Suppressor macrophage (primary cell): ENCODE results near the gene PKNOX1.
"Not testable (repeated sequence)": the region's sequence is repeated elsewhere in the genome, so short reads cannot be mapped to it uniquely, and the experiment has no call there.

ENCODE experiments used
- DNase-seq, 4 experiments: peaks; one replicate each; pipeline ENCODE4 v3.0.0-alpha.2; 2020 to 2022

The PKNOX1 gene

DNA sequence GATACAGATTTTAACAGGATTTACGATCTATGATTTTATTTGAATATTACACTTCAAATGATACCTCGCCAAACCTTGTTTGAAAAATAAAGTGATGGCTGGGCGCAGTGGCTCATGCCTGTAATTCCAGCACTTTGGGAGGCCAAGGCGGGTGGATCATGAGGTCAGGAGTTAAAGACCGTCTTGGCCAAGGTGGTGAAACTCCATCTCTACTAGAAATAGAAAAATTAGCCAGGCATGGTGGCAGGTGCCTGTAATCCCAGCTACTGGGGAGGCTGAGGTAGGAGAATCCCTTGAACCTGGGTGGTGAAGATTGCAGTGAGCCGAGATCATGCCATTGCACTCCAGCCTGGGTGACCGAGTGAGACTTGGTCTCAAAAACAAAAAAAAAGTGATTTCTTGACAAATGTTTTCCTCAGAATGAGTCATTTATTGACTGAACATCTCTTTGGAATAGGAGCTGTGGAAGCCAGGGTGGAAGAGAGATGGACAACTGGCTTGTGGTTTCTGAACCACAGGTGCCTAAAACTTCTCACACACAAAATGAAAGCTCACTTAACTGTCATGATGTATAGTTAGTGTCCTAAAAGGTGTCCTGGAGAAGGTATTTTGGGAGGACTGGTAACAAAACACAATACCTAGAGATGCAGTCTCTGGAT is 11.9 kb downstream of the PKNOX1 start:
- DNase-seq: no peak

DNA sequence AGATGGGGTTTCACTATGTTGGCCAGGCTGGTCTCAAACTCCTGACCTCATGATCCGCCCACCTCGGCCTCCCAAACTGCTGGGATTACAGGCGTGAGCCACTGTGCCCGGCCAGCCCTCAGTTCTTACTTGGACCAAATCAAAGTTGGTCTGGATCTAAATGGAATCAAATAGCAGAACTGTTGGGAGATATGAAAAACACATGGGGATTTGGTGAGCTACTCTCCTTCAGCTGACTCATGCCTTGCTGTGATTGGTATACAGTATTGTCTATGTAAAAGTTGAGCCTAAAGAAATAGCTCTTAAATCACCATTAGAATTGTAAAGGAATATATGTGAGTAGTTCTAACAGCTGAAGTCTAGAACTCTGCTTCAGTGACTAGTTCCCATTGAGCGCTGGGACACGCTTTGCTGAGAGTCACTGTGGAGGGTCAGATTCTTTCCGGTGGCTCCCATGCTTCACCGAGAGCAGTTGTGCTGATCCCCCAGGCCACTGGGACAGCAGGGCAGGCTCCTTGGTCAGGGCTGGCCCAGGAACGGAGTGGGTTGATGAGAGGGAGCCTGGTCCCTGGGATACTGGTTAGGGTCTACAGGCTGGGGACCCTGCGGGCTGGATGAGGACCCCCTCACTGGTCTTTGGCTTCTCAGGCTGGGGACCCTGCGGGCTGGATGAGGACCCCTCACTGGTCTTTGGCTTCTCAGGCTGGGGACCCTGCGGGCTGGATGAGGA is 14.0 kb downstream of the PKNOX1 start:
- no peak for DNase-seq

DNA sequence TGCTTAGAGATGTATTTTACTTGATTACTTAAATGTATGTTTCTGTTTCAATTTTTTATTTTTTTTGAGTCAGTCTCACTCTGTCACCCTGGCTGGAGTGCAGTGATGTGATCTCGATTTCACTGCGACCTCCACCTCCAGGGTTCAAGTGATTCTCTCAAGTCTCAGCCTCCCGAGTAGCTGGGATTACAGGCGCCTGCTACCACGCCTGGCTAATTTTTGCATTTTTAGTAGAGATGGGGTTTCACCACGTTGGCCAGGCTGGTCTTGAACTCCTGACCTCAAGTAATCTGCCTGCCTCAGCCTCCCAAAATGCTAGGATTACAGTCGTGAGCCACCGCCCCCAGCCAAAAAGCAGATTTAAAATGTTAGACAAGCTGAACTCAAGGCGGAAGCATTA is 15.0 kb downstream of the PKNOX1 start:
- not testable (repeated sequence) for DNase-seq

DNA sequence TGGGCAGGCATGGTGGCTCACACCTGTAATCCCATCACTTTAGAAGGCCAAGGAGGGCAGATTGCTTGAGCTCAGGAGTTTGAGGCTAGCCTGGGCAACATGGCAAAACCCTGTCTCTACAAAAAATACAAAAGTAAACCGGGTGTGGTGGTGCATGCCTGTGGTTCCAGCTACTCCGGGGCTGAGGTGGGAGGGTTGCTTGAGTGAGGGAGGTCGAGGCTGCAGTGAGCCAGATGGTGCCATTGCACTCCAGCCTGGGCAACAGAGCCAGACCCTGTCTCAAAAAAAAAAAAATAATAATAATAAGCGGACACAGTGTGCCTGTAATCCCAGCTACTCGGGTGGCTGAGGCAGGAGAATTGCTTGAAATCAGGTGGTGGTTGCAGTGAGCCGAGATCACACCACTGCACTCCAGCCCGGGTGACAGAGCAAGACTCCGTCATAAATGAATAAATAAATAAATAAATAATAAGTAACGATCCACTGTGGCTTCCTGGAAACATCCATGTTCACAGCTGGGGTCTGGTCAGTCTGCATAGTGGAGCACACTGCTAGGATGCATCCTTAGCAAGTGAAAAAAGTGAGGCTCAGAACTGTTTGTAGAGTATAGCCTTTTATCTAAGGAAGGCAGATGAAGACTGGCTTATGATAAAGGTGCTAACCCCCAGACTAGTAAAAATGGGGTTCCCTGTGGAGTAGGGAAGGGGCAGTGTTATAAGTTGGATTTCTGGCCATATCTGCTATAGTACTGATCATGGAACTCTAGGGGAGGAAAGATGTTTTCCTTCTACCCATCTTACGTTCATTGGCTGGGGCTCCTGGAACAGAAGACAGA is 15.7 kb downstream of the PKNOX1 start:
- DNase-seq: no peak

DNA sequence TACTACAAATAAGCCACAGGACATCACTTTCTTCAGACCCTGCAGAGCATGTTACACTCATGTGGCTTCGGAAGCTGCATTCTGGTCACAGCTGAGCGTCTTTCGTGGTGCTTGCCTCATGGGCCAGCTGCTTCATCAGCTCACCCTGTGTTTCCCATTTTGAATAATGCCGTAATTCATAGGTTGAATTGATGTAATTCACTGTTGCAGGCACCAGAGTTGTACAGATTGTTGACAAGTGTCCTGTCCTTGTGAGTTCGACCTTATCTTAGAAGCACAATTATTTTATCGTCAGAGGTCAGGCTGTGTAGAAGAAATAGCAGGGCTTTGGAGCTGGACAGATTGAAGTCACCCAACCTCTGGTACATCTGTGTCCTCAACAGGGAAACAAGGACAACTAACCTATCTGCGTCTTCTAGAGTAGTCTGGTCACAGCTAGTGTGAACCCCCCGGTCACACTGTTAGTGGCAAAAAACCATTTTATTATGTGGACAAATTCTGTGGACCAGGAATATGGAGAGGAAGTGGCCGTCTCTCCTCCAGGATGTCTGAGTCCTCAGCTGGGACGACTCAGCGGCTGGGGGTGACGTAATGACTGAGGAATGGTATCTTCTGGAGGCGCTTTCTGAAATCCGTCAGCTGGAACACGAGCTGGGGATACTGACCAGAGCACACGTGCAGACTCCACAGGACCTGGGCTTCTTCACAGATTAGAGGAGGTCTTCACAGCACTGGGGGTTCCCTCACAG is 17.8 kb downstream of the PKNOX1 start:
- DNase-seq: no peak

DNA sequence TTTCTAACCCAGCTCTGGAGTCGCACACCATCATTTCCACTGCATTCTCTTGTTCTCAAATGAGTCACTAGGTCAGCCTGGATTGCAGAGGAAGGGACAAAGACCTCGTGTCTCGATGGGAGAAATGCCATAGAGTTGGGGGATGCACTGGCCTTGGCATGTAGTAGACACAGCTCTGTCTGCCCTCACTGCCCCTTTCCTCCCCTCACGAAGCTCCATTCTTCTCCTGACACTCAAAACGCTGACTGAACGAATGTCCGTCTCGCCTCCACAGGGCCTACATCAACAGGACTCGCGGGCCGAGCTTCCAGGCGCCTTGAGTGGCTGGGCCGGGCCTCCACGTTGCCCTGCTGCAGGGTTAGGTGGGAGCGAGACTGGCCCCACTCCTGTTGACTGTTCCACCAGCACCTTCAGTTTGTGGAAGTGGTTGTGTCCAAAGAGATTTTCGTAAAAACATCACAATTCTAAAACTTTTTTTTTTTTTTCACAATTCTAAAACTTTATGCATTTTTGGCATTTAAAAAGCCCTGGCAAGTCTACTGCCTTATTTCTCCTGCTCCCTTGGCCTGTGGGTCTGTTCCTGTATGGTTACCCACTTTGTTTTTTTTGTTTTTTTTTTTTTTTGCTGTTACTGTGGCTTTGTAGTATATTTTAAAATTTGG is 18.8 kb downstream of the PKNOX1 start:
- no peak for DNase-seq

DNA sequence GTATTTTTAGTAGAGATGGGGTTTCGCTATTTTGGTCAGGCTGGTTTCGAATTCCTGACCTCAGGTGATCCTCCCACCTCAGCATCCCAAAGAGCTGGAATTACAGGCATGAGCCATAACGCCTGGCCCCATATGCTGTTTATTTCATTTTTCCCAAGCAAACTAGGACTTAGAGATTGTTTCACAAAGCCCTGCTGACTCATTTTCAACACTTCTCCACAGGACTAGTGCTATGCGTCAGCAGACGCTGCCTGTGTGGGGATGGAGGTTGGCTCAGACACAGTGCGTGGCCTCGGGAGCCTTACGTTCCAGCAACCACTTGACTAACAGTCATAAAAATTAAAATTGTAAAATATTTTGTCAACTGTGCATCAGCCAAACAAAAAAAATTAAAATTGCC is 22.7 kb downstream of the PKNOX1 start:
- peak; percentile 38 to 66 (median 60) for DNase-seq

DNA sequence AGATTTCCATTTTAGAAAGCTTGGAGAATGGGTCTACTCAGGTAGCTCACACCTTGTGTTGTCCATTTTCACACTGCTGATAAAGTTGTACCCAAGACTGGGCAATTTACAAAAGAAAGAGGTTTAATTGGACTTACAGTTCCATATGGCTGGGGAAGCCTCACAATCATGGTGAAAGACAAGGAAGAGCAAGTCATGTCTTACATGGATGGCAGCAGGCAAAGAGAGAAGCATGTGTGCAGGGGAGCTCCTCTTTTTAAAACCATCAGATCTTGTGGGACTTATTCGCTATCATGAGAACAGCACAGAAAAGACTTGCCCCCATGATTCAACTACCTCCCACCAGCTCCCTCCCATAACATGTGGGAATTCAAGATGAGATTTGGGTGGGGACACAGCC is 23.6 kb downstream of the PKNOX1 start:
- not testable (repeated sequence) for DNase-seq

DNA sequence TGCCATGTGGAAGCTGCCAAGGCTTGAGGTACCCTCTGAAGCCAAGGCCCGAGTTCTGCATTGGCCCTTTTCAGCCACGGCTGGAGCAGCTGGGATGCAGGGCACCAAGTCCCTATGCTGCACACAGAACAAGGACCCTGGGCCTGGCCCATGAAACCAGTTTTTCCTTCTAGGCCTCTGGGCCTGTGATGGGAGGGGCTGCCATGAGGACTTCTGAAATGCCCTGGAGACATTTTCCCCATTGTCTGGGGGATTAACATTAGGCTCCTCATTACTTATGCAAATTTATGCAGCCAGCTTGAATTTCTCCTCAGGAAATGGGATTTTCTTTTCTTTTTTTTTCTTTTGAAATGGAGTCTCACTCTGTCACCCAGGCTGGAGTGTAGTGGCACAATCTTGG is 24.8 kb downstream of the PKNOX1 start:
- DNase-seq: not testable (repeated sequence)

DNA sequence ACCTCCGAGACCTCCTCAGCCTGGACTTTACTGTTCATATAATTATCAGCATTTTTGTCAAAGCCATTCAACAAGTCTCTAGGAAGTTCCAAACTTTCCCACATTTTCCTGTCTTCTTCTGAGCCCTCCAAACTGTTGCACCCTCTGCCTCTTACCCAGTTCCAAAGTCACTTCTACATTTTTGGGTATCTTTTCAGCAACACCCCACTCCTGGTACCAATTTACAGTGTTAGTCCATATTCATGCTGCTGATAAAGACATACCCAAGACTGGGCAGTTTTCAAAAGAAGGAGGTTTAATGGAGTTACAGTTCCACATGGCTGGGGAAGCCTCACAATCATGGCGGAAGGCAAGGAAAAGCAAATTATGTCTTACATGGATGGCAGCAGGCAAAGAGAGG is 25.7 kb downstream of the PKNOX1 start:
- DNase-seq: not testable (repeated sequence)

DNA sequence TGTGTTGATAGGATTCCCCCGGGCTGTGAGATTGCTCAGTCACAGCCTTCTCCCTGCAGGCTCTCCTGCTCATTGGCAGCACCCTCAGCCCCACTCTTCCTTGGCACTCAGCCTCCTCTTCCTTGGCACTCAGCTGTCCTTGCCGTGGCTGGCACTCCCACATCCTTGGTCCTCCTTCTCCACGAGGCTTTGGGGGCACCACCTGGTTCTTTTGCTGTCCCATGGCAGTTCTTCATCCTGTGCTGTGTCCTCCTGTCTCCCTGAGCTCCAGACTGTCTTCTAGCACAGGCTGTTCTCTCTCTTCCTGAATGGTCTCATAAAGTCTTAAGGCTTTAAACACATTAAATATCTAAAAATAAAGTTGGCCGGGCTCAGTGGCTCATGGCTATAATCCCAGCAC is 27.0 kb downstream of the PKNOX1 start:
- no peak for DNase-seq

DNA sequence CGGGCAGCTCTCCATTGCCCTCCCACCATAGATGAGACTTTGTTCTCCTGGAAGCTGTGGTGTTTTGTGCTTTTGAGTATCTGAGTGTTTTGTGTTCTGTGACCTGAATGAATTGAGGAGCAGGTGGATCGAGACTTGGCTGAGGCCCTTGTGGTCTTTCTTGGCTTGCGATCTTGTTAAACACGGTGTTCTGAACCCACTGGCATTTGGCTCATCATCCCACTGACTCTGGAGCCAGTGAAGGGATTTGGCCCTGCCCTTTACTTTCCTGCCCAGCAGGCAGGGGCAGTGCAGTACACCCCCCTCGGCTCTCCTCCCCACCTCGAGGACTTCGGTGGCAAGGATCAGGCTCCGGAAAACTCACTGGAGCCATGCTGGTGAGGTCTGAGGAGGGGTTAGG is 30.6 kb downstream of the PKNOX1 start:
- DNase-seq: no peak

DNA sequence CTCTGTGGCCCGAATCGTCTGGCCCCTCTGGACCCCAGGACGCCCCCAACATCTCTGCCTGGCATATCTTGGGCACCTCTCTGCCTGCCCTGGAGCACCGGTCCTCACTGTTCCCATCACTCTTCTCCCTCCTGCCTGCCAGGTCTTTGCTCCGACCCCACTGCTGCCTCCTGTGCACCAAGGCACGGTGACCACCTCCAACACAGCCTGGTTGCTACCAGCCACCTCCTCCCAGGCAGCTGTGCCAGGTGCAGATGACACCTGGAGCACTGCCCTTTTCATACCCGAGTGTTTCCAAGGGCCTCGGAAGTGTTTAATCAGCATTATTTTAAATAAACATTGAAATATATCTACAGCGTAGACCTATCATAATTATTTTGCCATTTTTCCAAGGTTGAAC is 31.3 kb downstream of the PKNOX1 start:
- no peak for DNase-seq

DNA sequence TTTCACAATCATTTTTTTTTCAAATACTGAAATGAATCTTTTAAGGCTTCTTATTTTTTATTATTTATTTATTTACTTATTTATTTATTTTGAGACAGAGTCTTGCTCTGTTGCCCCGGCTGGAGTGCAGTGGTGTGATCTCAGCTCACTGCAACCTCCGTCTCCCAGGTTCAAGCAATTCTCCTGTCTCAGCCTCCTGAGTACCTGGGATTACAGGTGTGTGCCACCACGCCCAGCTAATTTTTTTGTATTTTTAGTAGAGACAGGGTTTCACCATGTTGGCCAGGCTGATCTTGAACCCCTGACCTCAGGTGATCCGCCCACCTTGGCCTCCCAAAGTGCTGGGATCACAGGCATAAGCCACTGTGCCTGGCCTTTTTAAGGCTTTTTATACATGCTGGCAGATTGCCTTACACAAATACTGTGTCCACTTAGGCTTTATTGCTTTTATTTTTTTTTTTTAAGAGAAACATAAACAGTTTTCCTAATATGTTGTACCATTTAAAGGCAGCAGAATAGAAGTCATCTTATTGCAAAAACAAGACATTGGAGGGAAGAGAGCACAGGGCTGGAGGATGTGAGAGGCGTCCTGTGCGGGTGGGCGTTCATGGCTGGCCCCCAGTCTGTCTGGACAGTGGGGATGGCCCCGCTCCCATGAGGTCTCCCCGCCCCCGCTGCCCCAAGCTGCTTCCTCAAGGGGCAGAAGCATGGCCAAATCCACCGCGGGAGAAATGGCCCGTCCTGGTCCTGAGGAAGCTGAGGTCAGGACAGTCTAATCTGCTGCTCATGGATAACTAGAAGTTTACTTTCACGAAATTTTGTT is 31.9 kb downstream of the PKNOX1 start:
- peak in 1 of 4 experiments; percentile 9 for DNase-seq

DNA sequence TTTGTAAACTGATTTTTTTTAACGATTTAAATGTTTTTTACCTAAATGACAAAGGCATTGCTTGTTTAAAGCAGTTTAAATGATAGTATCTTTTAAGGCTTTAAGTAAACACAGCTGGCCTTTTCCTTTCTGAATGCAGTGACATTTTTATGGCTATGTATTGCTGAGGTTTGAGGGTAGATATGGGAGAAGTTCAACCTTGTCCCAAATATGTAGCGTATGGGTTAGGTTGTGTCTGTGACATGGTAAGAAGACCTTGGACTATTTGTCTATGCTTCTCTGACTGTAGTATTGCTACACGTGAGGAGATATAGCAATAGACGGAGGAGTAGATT is 32.5 kb downstream of the PKNOX1 start:
- DNase-seq: no peak

DNA sequence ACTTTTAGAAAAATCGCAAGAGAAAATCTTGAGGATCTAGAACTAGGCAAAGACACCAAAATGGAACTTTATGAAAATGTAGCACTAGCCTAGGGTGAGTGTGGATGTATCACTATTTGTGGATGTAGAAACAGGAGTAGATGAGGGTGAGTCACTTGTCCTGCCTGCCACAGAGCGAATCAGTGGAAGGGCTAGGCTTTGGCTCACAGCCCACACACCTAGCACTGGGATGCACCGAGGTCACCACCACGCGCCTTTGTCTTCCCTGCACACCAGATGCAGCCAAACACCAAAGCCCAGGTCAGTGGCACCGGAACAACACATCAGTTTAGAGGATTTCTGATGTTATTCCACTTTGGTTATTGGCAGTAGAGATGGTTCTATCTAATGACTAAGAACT is 38.2 kb downstream of the PKNOX1 start:
- peak in 1 of 4 experiments; percentile 8 for DNase-seq

DNA sequence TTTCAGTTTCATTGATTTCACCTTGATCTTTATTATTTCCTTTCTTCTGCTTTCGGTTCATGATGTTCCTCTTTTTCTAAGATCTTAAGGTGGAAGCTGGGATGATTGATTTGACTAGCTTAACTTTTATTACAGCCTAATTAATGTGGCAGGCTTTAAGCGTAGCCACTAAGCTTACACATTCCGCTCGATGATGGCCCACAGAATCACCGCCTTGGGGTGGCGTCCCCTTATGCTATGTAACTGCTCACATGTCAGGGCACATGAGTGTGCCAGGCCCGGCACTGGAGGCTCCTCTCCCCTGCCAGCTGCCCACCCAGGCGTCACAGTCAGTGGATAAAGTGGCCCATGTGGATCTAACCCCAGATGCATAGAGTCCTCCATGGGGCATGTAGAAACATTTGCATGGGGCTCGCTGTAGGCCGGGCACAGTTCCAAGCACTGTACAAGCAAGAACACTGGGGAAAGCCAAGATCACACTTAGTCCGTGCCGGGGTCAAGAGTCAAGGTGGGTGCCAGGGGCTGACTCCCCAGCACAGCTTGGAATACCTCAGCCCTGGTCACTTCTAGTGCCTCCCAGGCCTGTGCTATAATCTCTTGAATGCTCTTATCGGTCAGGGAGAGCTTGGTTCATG is 41.7 kb downstream of the PKNOX1 start:
- no peak for DNase-seq

DNA sequence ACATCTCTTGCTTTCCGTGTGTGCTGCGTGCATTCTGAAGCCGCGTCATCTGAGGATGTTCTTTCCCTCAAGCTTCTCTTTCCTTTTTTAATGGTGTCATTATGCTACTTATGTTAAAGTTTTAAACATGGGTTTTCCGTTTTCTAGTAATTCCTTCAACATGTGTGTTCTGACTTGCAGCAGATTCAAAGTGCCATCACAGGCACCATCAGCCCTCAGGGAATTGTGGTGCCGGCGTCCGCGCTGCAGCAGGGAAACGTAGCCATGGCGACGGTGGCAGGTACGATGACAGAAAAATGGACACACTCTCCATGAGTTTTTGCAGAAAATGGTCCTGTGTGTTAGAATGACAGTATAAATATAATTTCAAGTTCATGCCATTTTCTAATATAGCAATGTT is 42.4 kb downstream of the PKNOX1 start:
- no peak for DNase-seq

DNA sequence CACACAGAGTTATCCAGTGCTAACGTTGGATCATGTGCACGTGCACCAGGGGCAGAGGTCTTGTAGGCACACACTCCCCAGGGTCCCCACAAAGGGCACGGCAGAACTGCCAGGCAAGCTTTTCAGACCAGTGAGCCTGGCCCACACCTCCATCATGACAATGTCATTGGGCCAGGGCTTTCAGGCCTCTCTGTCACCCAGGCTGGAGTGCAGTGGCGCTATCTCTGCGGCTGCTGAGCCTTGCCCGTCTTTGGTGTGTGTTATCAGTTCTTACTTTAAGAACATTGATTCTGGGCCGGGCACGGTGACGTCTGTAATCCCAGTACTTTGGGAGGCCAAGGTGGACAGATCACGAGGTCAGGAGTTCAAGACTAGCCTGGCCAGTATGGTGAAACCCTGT is 44.2 kb downstream of the PKNOX1 start:
- no peak for DNase-seq

DNA sequence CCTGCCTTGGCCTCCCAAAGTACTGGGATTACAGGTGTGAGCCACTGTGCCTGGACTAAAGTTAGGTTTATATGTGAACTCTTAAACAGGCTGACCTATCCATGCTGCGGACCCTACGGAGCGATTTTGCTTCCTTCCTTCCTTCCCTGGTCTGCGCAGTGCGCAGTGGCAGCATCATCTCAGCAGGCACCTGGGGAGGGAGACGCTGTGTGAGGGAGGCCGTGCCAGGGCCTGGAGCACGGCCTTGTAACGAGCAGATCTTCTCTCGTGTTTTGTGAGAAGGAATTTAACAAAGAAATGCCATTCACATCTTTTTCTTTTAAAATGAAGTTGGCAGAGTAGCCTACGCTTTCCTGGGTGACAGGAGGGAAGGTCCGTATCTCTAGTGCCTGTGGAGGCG is 45.8 kb downstream of the PKNOX1 start:
- DNase-seq: no peak

DNA sequence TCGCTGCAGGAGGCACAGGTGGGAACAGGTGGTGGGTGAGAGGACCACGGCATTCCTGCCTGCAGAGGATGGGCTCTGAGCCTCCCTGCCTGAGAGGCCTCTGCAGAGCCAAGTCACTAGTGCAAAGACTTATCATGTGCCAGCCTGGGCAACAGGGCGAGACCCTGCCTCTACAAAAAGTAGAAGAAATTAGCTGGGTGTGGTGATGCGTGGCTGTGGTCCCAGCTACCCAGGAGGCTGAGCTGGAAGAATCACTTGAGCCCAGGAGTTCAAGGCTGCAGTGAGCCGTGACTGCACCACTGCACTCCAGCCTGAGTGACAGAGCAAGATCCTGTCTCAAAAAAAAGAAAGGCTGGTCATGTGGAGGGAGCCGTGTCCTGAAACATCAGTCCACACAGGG is 46.4 kb downstream of the PKNOX1 start:
- DNase-seq: no peak
